Lung (tissue), 16 donors: ENCODE results near the gene USF2. TPM values are rescaled to one million over a fixed set of nuclear protein-coding genes. Genes with fewer than 3 reads are reported as not detected.
"Not testable (repeated sequence)": the region's sequence is repeated elsewhere in the genome, so short reads cannot be mapped to it uniquely, and the experiment has no call there.

Source experiments
- ATAC-seq: fragments of 200-7000 bp; cut with Tn5 transposase; one replicate; pipeline ENCODE4 v1.9.1; 2020; ENCODE audit warnings: moderate number of reproducible peaks; ENCODE audit not compliant: insufficient read depth, low FRiP score
- DNase-seq, 3 donors: peaks; one replicate each; pipeline ENCODE4 v3.0.0-alpha.2; 2013 to 2017
- H3K27ac ChIP-seq, 2 donors: one replicate each; pipeline ENCODE4 v1.5.1; 2013; ENCODE audit warnings: mild to moderate bottlenecking in 2 of 2, moderate library complexity in 2 of 2, control low read depth in 1 of 2, inconsistent platforms in 1 of 2, low read depth in 1 of 2, low read length in 1 of 2
- H3K27me3 ChIP-seq, 3 donors: one replicate each; pipeline ENCODE4 v1.5.1; 2013; ENCODE audit warnings: low read length in 2 of 3; ENCODE audit not compliant: control insufficient read depth in 3 of 3, insufficient read depth in 3 of 3
- H3K36me3 ChIP-seq, 4 donors: one replicate each; pipeline ENCODE4 v1.5.1; 2013; ENCODE audit warnings: low read length in 4 of 4, mild to moderate bottlenecking in 1 of 4, moderate library complexity in 1 of 4; ENCODE audit not compliant: control insufficient read depth in 4 of 4, insufficient read depth in 4 of 4
- H3K4me1 ChIP-seq, 5 donors: one replicate each; pipeline ENCODE4 v1.5.1; 2013; ENCODE audit warnings: low read length in 5 of 5, mild to moderate bottlenecking in 2 of 5, moderate library complexity in 1 of 5; ENCODE audit not compliant: control insufficient read depth in 5 of 5, insufficient read depth in 5 of 5
- H3K4me3 ChIP-seq: one replicate; pipeline ENCODE4 v1.5.1; 2013; ENCODE audit warnings: mild to moderate bottlenecking, control low read depth, moderate library complexity
- H3K9ac ChIP-seq, 2 donors: one replicate each; pipeline ENCODE4 v1.5.1; 2013; ENCODE audit warnings: low read length in 2 of 2, control low read depth in 1 of 2; ENCODE audit not compliant: insufficient read depth in 1 of 2
- H3K9me3 ChIP-seq, 4 donors: one replicate each; pipeline ENCODE4 v1.5.1; 2013; ENCODE audit warnings: low read length in 3 of 4, mild to moderate bottlenecking in 1 of 4, moderate library complexity in 1 of 4; ENCODE audit not compliant: control insufficient read depth in 4 of 4, insufficient read depth in 3 of 4
- CTCF ChIP-seq: IDR thresholded peaks from 2 replicates; pipeline ENCODE4 v1.5.1; 2012; ENCODE audit warnings: mild to moderate bottlenecking; ENCODE audit errors: control extremely low read depth, extremely low read depth
- WGBS, 2 donors: extraction: QIAGEN DNeasy Blood & Tissue Kit; methylation state at CpG; one replicate each; pipeline ENCODE4 v1.1.7; 2013; 5-methylcytosine and 5-hydroxymethylcytosine counted together
- long read RNA-seq, 5 donors: transcript quantifications; one replicate each; lab custom pipeline, GENCODE V29; 2026
- polyA plus RNA-seq, 2 donors: library from polyadenylated mRNA; stranded (reverse); fragments of 200-250 nt; gene quantifications; one replicate each; pipeline ENCODE4 v1.2.1, GENCODE V29; 2013
- total RNA-seq, 2 donors: library from RNA; depleted of rRNA in 1 of 2; stranded (reverse); fragments of >200 nt in 1 of 2; gene quantifications; one replicate each; pipeline ENCODE4 v1.2.1, GENCODE V29; 2014 to 2021
- donor health status: control.
- donor health status: control.
- donor health status: Bipolar disorder and iron deficiency.
- donor health status: healthy.
- donor health status: DM: yes; HTN: yes; CAD: no.

USF2 gene
- total RNA-seq = 100 to 1,000 TPM in 1 of 2 donors, 10 to 100 TPM in 1; 74.9 to 138 TPM
- 100 to 1,000 TPM; 129 to 163 TPM for polyA plus RNA-seq
- long read RNA-seq, donor 1, transcript USF2-206 (2 exons, 2,742 nt) = minor isoform, 6 of 67 reads
- long read RNA-seq, donor 1, transcript USF2-201 (10 exons, 1,634 nt) = major isoform, 22 of 67 reads
- long read RNA-seq, donor 1, partial matches to known transcripts = 30 of 67 reads
- long read RNA-seq, donor 1, other reads (novel, unspliced or antisense) = 0 of 67 reads
- long read RNA-seq, donor 2, transcript USF2-201 (10 exons, 1,634 nt) = major isoform, 6 of 13 reads
- long read RNA-seq, donor 2, partial matches to known transcripts = 0 of 13 reads
- long read RNA-seq, donor 2, other reads (novel, unspliced or antisense) = 0 of 13 reads
- long read RNA-seq, donor 3, transcript USF2-201 (10 exons, 1,634 nt) = major isoform, 11 of 46 reads
- long read RNA-seq, donor 3, transcript USF2-212 (4 exons, 446 nt) = minor isoform, 6 of 46 reads
- long read RNA-seq, donor 3, partial matches to known transcripts = 20 of 46 reads
- long read RNA-seq, donor 3, other reads (novel, unspliced or antisense) = 0 of 46 reads
- long read RNA-seq, donor 4, transcript USF2-214 (3 exons, 848 nt) = major isoform, 5 of 17 reads
- long read RNA-seq, donor 4, partial matches to known transcripts = 5 of 17 reads
- long read RNA-seq, donor 4, other reads (novel, unspliced or antisense) = 0 of 17 reads
- long read RNA-seq, donor 5, transcript USF2-212 (4 exons, 446 nt) = minor isoform, 5 of 63 reads
- long read RNA-seq, donor 5, transcript USF2-201 (10 exons, 1,634 nt) = major isoform, 16 of 63 reads
- long read RNA-seq, donor 5, transcript USF2-206 (2 exons, 2,742 nt) = minor isoform, 6 of 63 reads
- long read RNA-seq, donor 5, partial matches to known transcripts = 28 of 63 reads
- long read RNA-seq, donor 5, other reads (novel, unspliced or antisense) = 0 of 63 reads

GRCh38 chr19:35268536-35269437, at the start of gene USF2:
Gene USF2, plus strand, starts transcription at chr19:35268962. Its CDS starts 140 bp downstream, at chr19:35269102.
- Histone ChIP-seq H3K4me1 (peaks cover 0 to 19% (median 8%) of the 10 kb centered on the region in 5 donors), H3K27me3 (no peaks in the 10 kb centered on the region), H3K27ac (peak within 1 kb of the TSS; percentile 93 to 97), H3K36me3 (peaks cover 2 to 33% (median 22%) of the 10 kb centered on the region in 4 donors), H3K9ac (peak within 1 kb of the TSS in 1 of 2 donors; percentile 78), H3K9me3 (no peaks in the 10 kb centered on the region), H3K4me3 (peak within 1 kb of the TSS; percentile 74)
- DNase-seq (peak; percentile 77 to 84 (median 79)), ATAC-seq (no peak)
- 0 to 1% methylated on average over 11 to 113 of the region's 126 CpGs for WGBS, 2 donors
- TF ChIP-seq CTCF = no peak

GRCh38 chr19:35219008-35219407, 49.8 kb upstream of the USF2 start:
- Histone ChIP-seq H3K27me3 (no peaks in the 10 kb centered on the region), H3K9me3 (peaks cover 0 to 5% (median 2%) of the 10 kb centered on the region in 4 donors), H3K9ac (no peak overlapping the region), H3K27ac (no peak overlapping the region), H3K4me1 (peaks cover 0 to 8% (median 0%) of the 10 kb centered on the region in 5 donors), H3K4me3 (no peak overlapping the region), H3K36me3 (no peaks in the 10 kb centered on the region)
- ATAC-seq (no peak), DNase-seq (no peak)
- WGBS, 2 donors = 84 to 93% methylated on average over 1 of the region's 1 CpG
- TF ChIP-seq CTCF = no peak

- no peaks in the 10 kb centered on the region for H3K36me3 ChIP-seq
- TF ChIP-seq CTCF = no peak
- WGBS, 2 donors = 42 to 72% methylated on average over 3 of the region's 3 CpGs
- H3K9ac ChIP-seq = no peak overlapping the region
- H3K9me3 ChIP-seq = peaks cover 0 to 5% (median 2%) of the 10 kb centered on the region in 4 donors
- DNase-seq (peak; percentile 61 to 84 (median 63)), ATAC-seq (no peak)
- H3K27me3 ChIP-seq = no peaks in the 10 kb centered on the region
- no peak overlapping the region for H3K4me3 ChIP-seq
- peak overlapping the region in 1 of 2 donors; percentile 9 for H3K27ac ChIP-seq
- H3K4me1 ChIP-seq = peaks cover 0 to 8% (median 0%) of the 10 kb centered on the region in 5 donors
Measured at GRCh38 chr19:35220315-35220921, 48.3 kb upstream of the USF2 start.

GRCh38 chr19:35220973-35221590, 47.7 kb upstream of the USF2 start:
- 81 to 88% methylated on average over 4 of the region's 4 CpGs for WGBS, 2 donors

More at GRCh38 chr19:35220973-35221590, 47.7 kb upstream of the USF2 start:
- not testable (repeated sequence) for DNase-seq, H3K4me3 ChIP-seq, H3K27ac ChIP-seq, H3K9me3 ChIP-seq, H3K36me3 ChIP-seq, H3K27me3 ChIP-seq, ATAC-seq, H3K9ac ChIP-seq, H3K4me1 ChIP-seq
